ENCODE measurements around the gene PHLDA2.
A peak's percentile ranks its signal among the peaks of the same experiment; 100 is the strongest.

The PHLDA2 gene

DNA sequence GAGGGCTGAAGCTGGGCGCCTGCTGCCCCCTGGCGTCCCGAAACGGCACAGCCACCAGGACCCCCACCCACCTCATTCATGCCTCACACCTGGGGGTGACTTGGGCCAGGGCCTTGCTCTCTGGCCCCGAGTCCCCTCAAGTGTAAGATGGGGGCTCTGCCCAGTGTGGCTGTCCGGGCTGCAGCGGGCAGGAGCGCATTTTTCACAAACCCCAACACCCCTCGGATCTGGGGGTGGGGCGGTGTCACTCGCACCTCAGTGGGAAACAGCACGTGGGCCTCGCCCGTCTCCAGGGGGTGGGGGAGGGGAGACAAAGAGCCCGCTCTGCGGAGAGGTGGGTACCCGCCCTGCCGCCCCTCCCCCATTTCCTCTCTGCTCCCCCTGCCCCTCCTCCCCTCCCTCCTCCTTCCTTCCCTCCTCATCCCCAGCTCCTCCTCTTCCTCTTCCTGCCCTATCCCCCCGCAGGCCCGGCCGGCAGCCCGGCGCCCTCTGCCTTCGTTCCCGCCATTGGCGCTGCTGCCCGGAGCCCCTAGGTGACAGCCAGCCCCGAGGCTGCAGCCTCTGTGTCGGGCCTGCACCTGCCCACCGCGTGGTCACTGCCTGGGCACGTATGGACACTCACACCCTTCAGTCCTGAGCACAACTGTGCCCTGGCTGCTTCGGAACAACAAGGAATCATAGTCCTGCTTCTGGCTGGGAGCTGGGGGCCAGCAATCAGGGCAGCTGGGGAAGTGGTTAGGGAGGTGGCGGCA, 36.8 kb downstream of the PHLDA2 start:
- peak; percentile 81 for DNase-seq (ENCODE audit: extremely low spot score)
- CTCF ChIA-PET, result interaction anchor here (1.0 to 10.9 kb wide), 3 partner anchors 15 to 359 kb away, joined by 4 to 146 read pairs (median 6); no protein-coding TSS in a partner anchor
- POLR2A ChIA-PET, result interaction anchor here (1.1 to 2.7 kb wide), 7 partner anchors 10 to 360 kb away, joined by 3 to 24 read pairs (median 4); partner anchors contain the start of gene PHLDA2
- TF ChIP-seq CTBP1 (IDR thresholded peaks at IDR 0.05; ENCODE audit: borderline replicate concordance), result no peak
- no peak for TF ChIP-seq FOXM1 (IDR thresholded peaks at IDR 0.05; ENCODE audit: borderline replicate concordance)
- TF ChIP-seq, protein P1, sequence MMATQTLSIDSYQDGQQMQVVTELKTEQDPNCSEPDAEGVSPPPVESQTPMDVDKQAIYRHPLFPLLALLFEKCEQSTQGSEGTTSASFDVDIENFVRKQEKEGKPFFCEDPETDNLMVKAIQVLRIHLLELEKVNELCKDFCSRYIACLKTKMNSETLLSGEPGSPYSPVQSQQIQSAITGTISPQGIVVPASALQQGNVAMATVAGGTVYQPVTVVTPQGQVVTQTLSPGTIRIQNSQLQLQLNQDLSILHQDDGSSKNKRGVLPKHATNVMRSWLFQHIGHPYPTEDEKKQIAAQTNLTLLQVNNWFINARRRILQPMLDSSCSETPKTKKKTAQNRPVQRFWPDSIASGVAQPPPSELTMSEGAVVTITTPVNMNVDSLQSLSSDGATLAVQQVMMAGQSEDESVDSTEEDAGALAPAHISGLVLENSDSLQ (IDR thresholded peaks at IDR 0.05), result no peak; the same call in 1 of the 2 replicates
- TF ChIP-seq L3MBTL2 (conservative IDR thresholded peaks at IDR 0.05), result peak; percentile 86
- TF ChIP-seq SUZ12 (IDR thresholded peaks at IDR 0.05), result no peak
- TF ChIP-seq BHLHE40 (IDR thresholded peaks at IDR 0.05; ENCODE audit: borderline replicate concordance), result no peak
- no peak for TF ChIP-seq LEF1 (IDR thresholded peaks at IDR 0.05; ENCODE audit: borderline replicate concordance)

DNA sequence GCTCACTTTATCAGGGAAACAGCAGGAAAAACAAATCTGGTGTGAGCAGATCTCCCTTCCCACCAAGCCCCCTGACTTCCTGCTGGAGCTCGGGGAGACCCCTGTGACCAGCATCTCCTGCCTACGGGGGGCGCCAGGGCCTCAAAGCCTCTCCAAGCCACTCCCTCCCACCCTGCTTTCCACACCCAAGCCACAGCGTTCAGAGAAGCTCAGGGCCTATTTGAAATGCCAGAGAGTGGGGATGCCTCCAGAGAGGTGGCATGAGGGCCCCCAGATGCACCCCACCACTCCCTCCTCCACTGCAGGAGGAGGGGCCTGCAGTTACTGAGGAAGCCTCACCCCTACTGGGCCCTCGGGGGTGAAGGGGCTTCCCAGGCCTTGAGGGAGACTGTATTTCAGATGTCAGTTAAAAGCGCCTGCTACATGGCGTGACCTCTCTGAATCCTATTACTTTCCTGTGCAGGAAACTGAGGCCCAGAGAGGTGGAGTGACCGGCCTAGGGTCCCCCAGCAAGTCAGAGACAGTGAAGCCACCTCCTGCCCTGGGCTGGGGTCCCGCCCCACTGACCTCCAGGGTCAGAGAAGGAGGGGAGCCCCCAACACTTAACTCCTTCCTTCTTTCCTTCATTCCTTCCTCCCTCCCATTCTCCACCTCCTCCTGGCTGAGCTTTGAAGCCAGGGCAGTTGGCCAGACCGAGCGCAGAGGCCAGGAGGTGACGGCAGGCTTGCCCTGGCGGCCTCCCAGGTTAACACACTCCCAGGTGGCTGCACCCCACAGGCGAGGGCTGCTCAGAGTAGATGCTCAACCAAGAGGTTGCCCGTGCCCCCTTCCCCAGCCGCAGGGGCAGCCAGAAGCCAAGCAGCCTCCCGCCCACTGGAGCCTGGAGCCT, 37.6 kb downstream of the PHLDA2 start:
- CTCF ChIA-PET, result interaction anchor here (1.0 to 10.9 kb wide), 4 partner anchors 16 to 358 kb away, joined by 3 to 146 read pairs (median 5); no protein-coding TSS in a partner anchor
- no peak for DNase-seq (ENCODE audit: extremely low spot score)
- TF ChIP-seq NFRKB (IDR thresholded peaks at IDR 0.05), result no peak
- TF ChIP-seq FOXA1 (IDR thresholded peaks at IDR 0.05), result no peak
- TF ChIP-seq FOXM1 (IDR thresholded peaks at IDR 0.05; ENCODE audit: borderline replicate concordance), result no peak
- POLR2A ChIA-PET, result interaction anchor here (1.1 to 2.7 kb wide), 7 partner anchors 11 to 492 kb away, joined by 3 to 24 read pairs (median 4); partner anchors contain the start of gene PHLDA2

DNA sequence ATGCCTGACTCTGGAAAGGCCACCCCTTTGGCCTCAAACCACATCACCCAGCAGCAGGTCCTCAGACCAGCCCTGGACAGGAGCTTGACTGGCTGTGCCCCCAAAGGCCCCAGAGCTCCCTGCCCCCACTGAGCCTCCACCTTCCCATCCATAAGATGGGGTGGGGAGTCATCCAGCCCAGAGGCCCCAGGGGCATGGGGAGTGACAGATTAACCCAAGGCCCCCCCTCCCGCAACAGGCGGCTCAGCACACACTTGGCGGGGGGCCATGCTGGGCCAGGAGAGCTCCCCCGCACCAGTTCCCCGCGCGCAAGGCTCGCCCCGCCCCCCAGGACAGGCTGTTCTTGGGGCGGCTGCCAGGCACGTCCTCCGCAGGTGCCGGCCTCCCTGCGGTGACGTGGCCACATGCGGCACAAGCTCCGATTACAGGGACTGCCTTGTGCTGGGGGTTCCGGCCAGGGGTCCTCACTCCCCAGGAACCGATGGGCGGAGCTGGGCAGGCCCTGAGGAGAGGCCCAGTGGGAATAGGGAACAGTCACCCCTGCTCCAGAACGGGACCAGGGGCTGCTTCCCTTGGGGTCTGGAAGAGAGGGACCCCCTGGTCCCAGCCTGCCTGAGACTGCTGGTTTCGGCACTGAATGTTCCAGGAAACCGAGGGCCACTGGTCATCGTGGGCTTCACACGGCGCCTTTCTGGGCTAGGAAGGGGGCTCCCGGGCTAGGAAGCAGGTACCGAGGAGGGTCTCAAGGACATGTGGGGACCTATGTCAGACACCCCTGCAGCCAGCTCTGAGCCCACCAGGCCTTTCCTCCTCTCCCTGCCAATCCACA, 38.5 kb downstream of the PHLDA2 start:
- ChIA-PET POLR2A (interaction anchor here (1.1 kb wide), 1 partner anchor 491 kb away, joined by 3 read pairs; no protein-coding TSS in a partner anchor), CTCF (interaction anchor here (1.0 to 10.9 kb wide), 3 partner anchors 40 to 358 kb away, joined by 3 to 146 read pairs (median 6); no protein-coding TSS in a partner anchor)
- DNase-seq (ENCODE audit: extremely low spot score), result no peak
- no peak for TF ChIP-seq TARDBP (IDR thresholded peaks at IDR 0.05)

DNA sequence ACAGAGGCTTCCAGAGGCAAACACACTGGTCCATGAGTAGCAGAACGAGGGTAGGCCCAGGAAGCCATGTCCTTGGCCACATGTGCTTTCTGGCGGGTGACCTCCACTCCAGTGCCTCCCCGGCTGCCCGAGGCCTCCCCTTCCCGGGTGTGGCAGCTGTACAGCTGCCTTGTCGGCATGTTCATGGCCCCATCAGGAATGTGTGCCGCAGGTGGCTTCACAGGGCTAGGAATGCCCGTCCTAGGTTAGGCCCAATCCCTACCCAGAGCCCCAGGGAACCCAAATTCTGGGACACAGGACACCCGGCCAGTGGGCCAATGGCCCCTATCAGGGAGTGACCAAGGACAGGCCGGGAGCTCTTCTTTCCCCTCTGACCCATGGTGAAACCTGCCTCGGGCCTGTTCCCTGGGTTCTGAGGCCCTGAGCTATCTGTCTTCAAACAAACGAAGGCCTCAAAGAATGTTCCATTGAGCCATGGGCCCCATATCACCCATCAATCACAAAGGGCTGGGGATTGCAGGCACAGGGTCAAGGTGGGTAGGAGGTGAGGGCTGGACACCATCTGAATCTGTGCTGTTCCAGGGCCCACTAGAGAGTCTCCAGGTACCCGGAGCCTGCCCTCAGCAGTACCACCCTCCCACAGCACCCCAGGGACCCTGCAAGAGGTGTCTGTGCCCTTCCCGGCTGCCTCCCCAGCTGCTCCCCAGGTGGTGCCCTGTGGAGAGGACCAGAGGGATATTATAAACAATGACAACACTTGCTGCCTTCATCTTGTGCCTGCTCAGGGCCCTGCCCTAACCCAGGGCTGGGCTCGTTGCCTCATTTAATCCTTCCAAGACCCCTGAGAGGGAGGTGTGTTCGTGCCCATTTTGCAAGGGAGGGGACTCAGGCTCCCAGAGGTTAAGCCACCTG, 39.6 kb downstream of the PHLDA2 start:
- DNase-seq (ENCODE audit: extremely low spot score), result no peak
- ChIA-PET POLR2A (no interaction called here), CTCF (interaction anchor here (10.9 kb wide), 1 partner anchor 356 kb away, joined by 146 read pairs; no protein-coding TSS in a partner anchor)
- TF ChIP-seq BHLHE40 (IDR thresholded peaks at IDR 0.05; ENCODE audit: borderline replicate concordance) (no peak), FOXM1 (IDR thresholded peaks at IDR 0.05; ENCODE audit: borderline replicate concordance) (no peak), LEF1 (IDR thresholded peaks at IDR 0.05; ENCODE audit: borderline replicate concordance) (no peak), FOXK2 (IDR thresholded peaks at IDR 0.05) (no peak), ELF4 (IDR thresholded peaks at IDR 0.05) (no peak), ARNT (IDR thresholded peaks at IDR 0.05) (no peak), L3MBTL2 (conservative IDR thresholded peaks at IDR 0.05) (no peak), CTBP1 (IDR thresholded peaks at IDR 0.05; ENCODE audit: borderline replicate concordance) (no peak), SP1 (IDR thresholded peaks at IDR 0.05) (no peak), ZNF384 (IDR thresholded peaks at IDR 0.05) (no peak), FOXA1 (IDR thresholded peaks at IDR 0.05) (no peak), TARDBP (IDR thresholded peaks at IDR 0.05) (no peak), HDGF (IDR thresholded peaks at IDR 0.05; ENCODE audit: borderline replicate concordance) (no peak)
- TF ChIP-seq, protein P1 (IDR thresholded peaks at IDR 0.05), result no peak

DNA sequence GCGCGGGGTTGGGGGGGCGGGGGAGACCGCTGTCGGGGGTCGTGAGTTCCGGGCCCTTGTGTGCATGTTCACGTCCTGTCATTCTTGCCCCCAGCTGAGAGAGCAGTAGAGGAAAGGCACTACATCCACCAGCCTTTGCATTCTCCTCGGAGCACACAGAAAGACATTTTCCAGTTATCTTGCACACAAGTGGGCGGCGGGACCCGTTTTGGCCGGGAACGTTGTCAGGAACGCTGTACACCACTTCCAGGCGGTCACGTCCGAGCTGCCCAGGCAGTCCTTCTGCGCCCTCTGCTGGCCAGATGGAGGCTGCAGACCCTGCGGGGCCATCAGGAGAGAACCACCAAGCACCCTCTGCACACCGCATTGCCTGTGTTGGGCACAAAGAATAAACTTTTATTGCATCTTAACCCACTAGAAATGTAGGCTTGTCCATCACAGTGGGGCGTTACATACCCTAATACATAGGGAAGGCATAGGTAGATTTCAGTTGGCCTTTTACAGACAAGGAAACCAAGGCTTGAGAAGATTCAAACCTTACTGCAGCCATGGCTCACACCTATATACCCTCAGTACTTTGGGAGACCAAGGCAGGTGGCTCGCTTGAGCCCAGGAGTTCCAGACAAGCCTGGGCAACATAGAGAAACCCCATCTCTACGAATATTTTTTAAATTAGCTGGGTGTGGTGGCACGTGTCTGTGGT, 40.8 kb downstream of the PHLDA2 start:
- ChIA-PET CTCF (interaction anchor here (1.1 to 10.9 kb wide), 4 partner anchors 12 to 461 kb away, joined by 3 to 146 read pairs (median 6); no protein-coding TSS in a partner anchor), POLR2A (interaction anchor here (1.0 kb wide), 1 partner anchor 355 kb away, joined by 3 read pairs; no protein-coding TSS in a partner anchor)
- DNase-seq (ENCODE audit: extremely low spot score), result peak; percentile 81
- TF ChIP-seq LEF1 (IDR thresholded peaks at IDR 0.05; ENCODE audit: borderline replicate concordance) (no peak), SP1 (IDR thresholded peaks at IDR 0.05) (no peak), CTBP1 (IDR thresholded peaks at IDR 0.05; ENCODE audit: borderline replicate concordance) (no peak), NFRKB (IDR thresholded peaks at IDR 0.05) (no peak), HDGF (IDR thresholded peaks at IDR 0.05; ENCODE audit: borderline replicate concordance) (no peak), BHLHE40 (IDR thresholded peaks at IDR 0.05; ENCODE audit: borderline replicate concordance) (no peak)

Measured in HEK293T (cell line).